MCF 10A (cell line): ENCODE data around the gene FAF2. TPM values are rescaled to one million over a fixed set of nuclear protein-coding genes. Genes with fewer than 3 reads are reported as not detected.

Source experiments
- BruUV-seq: library from RNA; stranded (reverse); fragments of 400-500 nt; replicated peaks from 2 replicates; lab custom pipeline; 2021; lab: Mats Ljungman, UMichigan
- CTCF ChIA-PET: fragments of 300-600 bp; sonication (Branson Sonifier 250); formaldehyde crosslinking; extraction: SDS; loops from one replicate; lab custom pipeline; 2021; ENCODE audit warnings: antibody characterized with exemption, inconsistent platforms; lab: Yijun Ruan, JAX
- POLR2A ChIA-PET: fragments of 300-600, 350-650 bp; sonication (Branson Sonifier 250); formaldehyde crosslinking; extraction: SDS; loops from one replicate; lab custom pipeline; 2020; ENCODE audit warnings: antibody characterized with exemption, inconsistent platforms; lab: Yijun Ruan, JAX
- DNase-seq: peaks from one replicate; pipeline ENCODE4 v3.0.0-alpha.2; 2018; ENCODE audit not compliant: unreplicated experiment
- H3K27ac Mint-ChIP-seq: one replicate; pipeline ENCODE4 v1.8.0; 2022; ENCODE audit warnings: mild to moderate bottlenecking, low read depth, mixed read lengths; ENCODE audit not compliant: unreplicated experiment
- H3K27me3 Mint-ChIP-seq: one replicate; pipeline ENCODE4 v1.8.0; 2022; ENCODE audit warnings: mixed read lengths; ENCODE audit not compliant: insufficient read depth, unreplicated experiment
- H3K36me3 Mint-ChIP-seq: one replicate; pipeline ENCODE4 v1.8.0; 2022; ENCODE audit warnings: mild to moderate bottlenecking, moderate library complexity, mixed read lengths; ENCODE audit not compliant: insufficient read depth, unreplicated experiment
- H3K4me1 Mint-ChIP-seq: one replicate; pipeline ENCODE4 v1.8.0; 2022; ENCODE audit warnings: mixed read lengths; ENCODE audit not compliant: insufficient read depth, unreplicated experiment
- H3K4me3 Mint-ChIP-seq: one replicate; pipeline ENCODE4 v1.8.0; 2022; ENCODE audit warnings: mild to moderate bottlenecking, moderate library complexity, mixed read lengths; ENCODE audit not compliant: unreplicated experiment
- H3K9me3 Mint-ChIP-seq: one replicate; pipeline ENCODE4 v1.8.0; 2022; ENCODE audit warnings: mixed read lengths; ENCODE audit not compliant: unreplicated experiment
- intact Hi-C: fragments of 100-400 bp; cut with micrococcal nuclease; formaldehyde crosslinking; loops from 2 replicates; pipeline ENCODE4 v1.14.1; 2022
- total RNA-seq: library from RNA; stranded (reverse); gene quantifications from 2 replicates; pipeline ENCODE4 v1.2.3, GENCODE V29; 2022
- TF ChIP-seq, protein P1 (sequence below): fragments of 200-600 bp; IDR thresholded peaks from one replicate; pipeline ENCODE4 v1.8.0; 2022; ENCODE audit warnings: antibody characterized with exemption, mild to moderate bottlenecking; ENCODE audit not compliant: unreplicated experiment

Gene FAF2
- total RNA-seq, 1 experiment from 2014 or later = 78.3 TPM

DNA sequence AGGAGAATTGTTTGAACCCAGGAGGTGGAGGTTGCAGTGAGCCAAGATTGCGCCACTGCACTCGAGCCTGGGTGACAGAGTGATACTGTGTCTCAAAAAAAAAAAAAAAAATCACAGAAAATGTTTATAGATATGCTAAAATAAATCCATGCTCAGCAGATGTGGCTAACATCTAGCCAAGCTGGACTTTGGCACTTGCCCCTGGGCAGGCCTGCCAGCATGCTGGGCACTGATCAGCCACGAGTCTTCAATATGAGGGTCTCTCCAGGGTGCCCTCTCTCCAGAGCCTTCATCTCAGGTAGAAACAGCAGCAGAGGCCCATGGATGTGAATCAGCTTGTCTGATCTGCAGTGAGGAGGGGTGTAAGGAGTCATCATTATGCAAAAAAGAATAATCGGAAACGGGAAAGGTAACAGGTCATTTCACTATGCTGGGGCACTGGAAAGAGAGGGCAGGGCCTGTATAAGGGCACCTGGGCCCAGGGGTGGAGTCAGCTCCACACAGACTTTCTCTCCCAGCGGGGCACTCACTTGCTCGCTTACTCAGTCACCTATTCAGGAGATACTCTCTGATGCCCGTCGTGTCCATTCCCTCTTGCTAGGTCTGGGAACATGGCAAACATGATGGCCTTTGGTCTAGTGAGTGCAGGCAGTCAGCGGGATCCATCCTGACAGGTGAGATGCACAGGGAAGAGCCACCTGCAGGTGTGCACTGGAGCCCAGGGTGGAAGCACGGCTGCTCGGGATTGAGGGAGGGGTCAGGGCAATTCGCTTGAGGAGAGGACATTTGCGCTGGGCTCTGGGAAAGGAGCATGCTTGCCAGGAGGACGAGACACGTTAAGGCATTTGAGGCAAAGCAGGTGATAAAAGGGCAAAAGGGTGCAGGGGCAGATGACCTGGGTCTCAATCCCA is 71.9 kb downstream of the FAF2 start:
- Mint-ChIP-seq H3K27ac (peak overlapping the region; percentile 7), H3K4me1 (peaks cover 12% of the 10 kb centered on the region), H3K36me3 (no peaks in the 10 kb centered on the region), H3K27me3 (no peaks in the 10 kb centered on the region), H3K4me3 (no peak overlapping the region), H3K9me3 (no peaks in the 10 kb centered on the region)
- POLR2A ChIA-PET = interaction anchor here (0.6 to 1.1 kb wide), 2 partner anchors 8 to 13 kb away, joined by 3 read pairs; no protein-coding TSS in a partner anchor
- DNase-seq = no peak
- TF ChIP-seq, protein P1, sequence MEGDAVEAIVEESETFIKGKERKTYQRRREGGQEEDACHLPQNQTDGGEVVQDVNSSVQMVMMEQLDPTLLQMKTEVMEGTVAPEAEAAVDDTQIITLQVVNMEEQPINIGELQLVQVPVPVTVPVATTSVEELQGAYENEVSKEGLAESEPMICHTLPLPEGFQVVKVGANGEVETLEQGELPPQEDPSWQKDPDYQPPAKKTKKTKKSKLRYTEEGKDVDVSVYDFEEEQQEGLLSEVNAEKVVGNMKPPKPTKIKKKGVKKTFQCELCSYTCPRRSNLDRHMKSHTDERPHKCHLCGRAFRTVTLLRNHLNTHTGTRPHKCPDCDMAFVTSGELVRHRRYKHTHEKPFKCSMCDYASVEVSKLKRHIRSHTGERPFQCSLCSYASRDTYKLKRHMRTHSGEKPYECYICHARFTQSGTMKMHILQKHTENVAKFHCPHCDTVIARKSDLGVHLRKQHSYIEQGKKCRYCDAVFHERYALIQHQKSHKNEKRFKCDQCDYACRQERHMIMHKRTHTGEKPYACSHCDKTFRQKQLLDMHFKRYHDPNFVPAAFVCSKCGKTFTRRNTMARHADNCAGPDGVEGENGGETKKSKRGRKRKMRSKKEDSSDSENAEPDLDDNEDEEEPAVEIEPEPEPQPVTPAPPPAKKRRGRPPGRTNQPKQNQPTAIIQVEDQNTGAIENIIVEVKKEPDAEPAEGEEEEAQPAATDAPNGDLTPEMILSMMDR = no peak
- BruUV-seq = no TSS peak
- intact Hi-C loops = no loop called here
- CTCF ChIA-PET = interaction anchor here (0.7 kb wide), 1 partner anchor 53 kb away, joined by 3 read pairs; no protein-coding TSS in a partner anchor

DNA sequence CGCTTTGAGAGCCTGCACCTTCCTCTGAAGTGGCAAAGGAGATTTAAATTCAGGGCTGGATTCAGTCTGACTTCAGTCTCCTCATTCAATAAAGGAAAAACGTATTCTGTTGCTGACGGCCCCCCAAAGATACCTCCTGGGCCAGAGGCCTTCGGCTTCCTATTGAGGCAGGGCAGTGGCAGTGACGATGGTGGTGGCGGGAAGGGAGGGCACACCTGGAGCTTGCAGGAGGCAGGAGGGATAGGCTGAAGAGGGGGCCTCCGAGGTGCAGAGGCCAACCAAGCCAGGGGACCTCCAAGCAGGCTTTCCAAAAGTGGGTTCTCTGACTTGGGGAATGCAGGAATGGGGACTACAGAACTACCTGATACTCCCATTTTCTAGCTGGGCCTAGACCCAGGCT is 73.1 kb downstream of the FAF2 start:
- POLR2A ChIA-PET = interaction anchor here (0.8 to 6.3 kb wide), 5 partner anchors 9 to 105 kb away, joined by 3 to 67 read pairs (median 3); partner anchors contain the start of genes CLTB and RNF44
- BruUV-seq = no TSS peak
- no peaks in the 10 kb centered on the region for H3K9me3 Mint-ChIP-seq

DNA sequence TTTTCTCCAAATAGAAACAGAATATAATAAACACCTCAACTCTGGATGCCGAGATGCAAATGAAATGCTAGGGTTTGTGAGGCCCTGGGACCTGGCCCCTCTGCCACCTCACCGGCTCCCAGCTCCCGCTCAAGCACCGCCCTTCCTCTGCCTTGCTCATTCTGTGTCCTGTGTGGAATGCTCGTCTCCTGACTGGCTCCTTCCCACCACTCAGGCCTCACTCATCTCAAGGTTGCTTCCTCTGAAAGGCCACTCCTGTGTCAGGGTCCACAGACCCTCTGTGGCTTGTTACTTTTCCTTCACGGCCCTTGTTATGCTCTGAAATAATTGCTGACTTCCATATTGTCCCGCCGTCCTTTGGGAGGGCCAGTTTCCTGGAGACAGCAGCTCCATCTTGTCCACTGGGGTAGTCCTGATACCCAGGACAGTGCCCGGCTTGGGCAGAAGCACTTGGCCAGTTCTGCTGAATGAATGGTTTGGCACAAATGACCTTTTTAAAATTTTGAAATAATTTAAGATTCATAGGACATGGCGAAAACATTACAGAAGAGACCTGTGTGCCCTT is 73.6 kb downstream of the FAF2 start:
- Mint-ChIP-seq H3K4me3 (no peak overlapping the region), H3K36me3 (no peaks in the 10 kb centered on the region), H3K27ac (peak overlapping the region; percentile 21), H3K4me1 (peaks cover 12% of the 10 kb centered on the region), H3K27me3 (no peaks in the 10 kb centered on the region), H3K9me3 (no peaks in the 10 kb centered on the region)
- TF ChIP-seq, protein P1 = no peak
- ChIA-PET POLR2A (interaction anchor here (0.8 to 6.3 kb wide), 4 partner anchors 14 to 106 kb away, joined by 3 to 67 read pairs (median 4); partner anchors contain the start of genes CLTB and RNF44), CTCF (no interaction called here)
- intact Hi-C loops = no loop called here
- no TSS peak for BruUV-seq
- DNase-seq = no peak

More for the DNA sequence above, 73.1 kb downstream of the FAF2 start:
- DNase-seq = no peak
- Mint-ChIP-seq H3K36me3 (no peaks in the 10 kb centered on the region), H3K27ac (no peak overlapping the region), H3K27me3 (no peaks in the 10 kb centered on the region), H3K4me3 (no peak overlapping the region), H3K4me1 (peaks cover 12% of the 10 kb centered on the region)
- intact Hi-C loops = no loop called here
- TF ChIP-seq, protein P1 = no peak
- CTCF ChIA-PET = no interaction called here

DNA sequence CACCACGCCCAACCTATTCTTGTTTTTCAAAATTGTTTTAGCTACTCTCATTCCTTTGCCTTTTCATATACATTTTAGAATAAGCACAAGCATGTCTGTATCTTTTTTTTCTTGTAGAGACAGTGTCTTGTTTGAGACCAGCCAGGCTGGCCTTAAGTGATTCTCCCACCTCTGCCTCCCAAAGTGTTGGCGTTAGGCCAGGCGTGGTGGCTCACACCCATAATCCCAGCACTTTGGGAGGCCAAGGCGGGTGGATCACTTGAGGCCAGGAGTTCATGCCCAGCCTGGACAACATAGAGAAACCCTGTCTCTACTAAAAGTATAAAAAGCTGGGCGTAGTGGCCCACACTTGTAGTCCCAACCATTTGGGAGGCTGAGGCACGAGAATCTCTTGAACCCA is 76.0 kb downstream of the FAF2 start:
- no TSS peak for BruUV-seq
- ChIA-PET CTCF (interaction anchor here (0.6 kb wide), 2 partner anchors 13 to 53 kb away, joined by 3 read pairs; no protein-coding TSS in a partner anchor), POLR2A (interaction anchor here (0.6 to 6.3 kb wide), 5 partner anchors 12 to 133 kb away, joined by 3 to 67 read pairs (median 4); partner anchors contain the start of gene RNF44)
- H3K36me3 Mint-ChIP-seq = peaks cover 15% of the 10 kb centered on the region
- H3K27ac Mint-ChIP-seq = peak overlapping the region; percentile 35
- intact Hi-C loops = no loop called here
- peaks cover 12% of the 10 kb centered on the region for H3K4me1 Mint-ChIP-seq
- H3K4me3 Mint-ChIP-seq = no peak overlapping the region
- H3K9me3 Mint-ChIP-seq = no peaks in the 10 kb centered on the region
- TF ChIP-seq, protein P1 = no peak
- DNase-seq = no peak
- H3K27me3 Mint-ChIP-seq = no peaks in the 10 kb centered on the region
